Sigmoid colon (tissue), 7 donors: Measurements from ENCODE around the gene USH2A. TPM values are rescaled to one million over a fixed set of nuclear protein-coding genes. Genes with fewer than 3 reads are reported as not detected.

Experiments
- DNase-seq: peaks from one replicate; pipeline ENCODE4 v3.0.0-alpha.2; 2019
- H3K27ac ChIP-seq, 4 donors: fragments of 200-600 bp; sonication (generic); one replicate each; pipeline ENCODE4 v1.5.1; 2016 to 2019; ENCODE audit warnings: mild to moderate bottlenecking in 1 of 4
- H3K27me3 ChIP-seq, 3 donors: fragments of 200-600 bp; sonication (generic); one replicate each; pipeline ENCODE4 v1.5.1; 2019; ENCODE audit warnings: mild to moderate bottlenecking in 1 of 3
- H3K36me3 ChIP-seq, 4 donors: fragments of 200-600 bp; sonication (generic); one replicate each; pipeline ENCODE4 v1.5.1; 2016 to 2019
- H3K4me1 ChIP-seq, 4 donors: fragments of 200-600 bp; sonication (generic); one replicate each; pipeline ENCODE4 v1.5.1; 2017 to 2019
- H3K4me3 ChIP-seq, 4 donors: fragments of 200-600 bp; sonication (generic); one replicate each; pipeline ENCODE4 v1.5.1; 2017 to 2019; ENCODE audit warnings: mild to moderate bottlenecking in 2 of 4, moderate library complexity in 1 of 4
- H3K9me3 ChIP-seq, 4 donors: fragments of 200-600 bp in 3 of 4; sonication (generic) in 3 of 4; one replicate each; pipeline versions ENCODE4 v1.5.1 to v1.6.1; 2013 to 2019
- EP300 ChIP-seq, 4 donors: sonication (generic); formaldehyde crosslinking; IDR thresholded peaks; one replicate each; pipeline ENCODE4 v1.6.1; 2017; ENCODE audit warnings: antibody characterized with exemption in 4 of 4
- POLR2A ChIP-seq, 2 donors: fragments of 450-650 bp; IDR thresholded peaks; one replicate each; pipeline ENCODE4 v1.6.1; 2016; ENCODE audit warnings: antibody characterized with exemption in 2 of 2, mild to moderate bottlenecking in 2 of 2, moderate library complexity in 2 of 2
- POLR2AphosphoS5 ChIP-seq, 4 donors: sonication (generic); formaldehyde crosslinking; IDR thresholded peaks; one replicate each; pipeline ENCODE4 v1.6.1; 2017; ENCODE audit warnings: antibody characterized with exemption in 4 of 4
- WGBS, 2 donors: extraction: QIAGEN DNeasy Blood & Tissue Kit; methylation state at CpG; one replicate each; pipeline ENCODE4 v1.1.7; 2013; 5-methylcytosine and 5-hydroxymethylcytosine counted together
- intact Hi-C: fragments of 100-400 bp; cut with DNase I; formaldehyde crosslinking; loops from one replicate; pipeline ENCODE4 v1.15.1; 2023
- polyA plus RNA-seq, 3 donors: library from polyadenylated mRNA; stranded (reverse); fragments of 200-250 nt; gene quantifications; one replicate each; pipeline ENCODE4 v1.2.3, GENCODE V29; 2013
- total RNA-seq, 4 donors: library from RNA; depleted of rRNA; stranded (reverse); fragments of >200 nt; gene quantifications; one replicate each; pipeline ENCODE4 v1.1.0, GENCODE V29; 2016
- TF ChIP-seq, protein P1 (sequence below), 4 experiments: fragments of 450-650 bp in 3 of 4; fragments of 200-600 bp in 1 of 4; IDR thresholded peaks; one replicate each; pipeline ENCODE4 v1.5.1; 2016 to 2019; ENCODE audit warnings: antibody characterized with exemption in 4 of 4, mild to moderate bottlenecking in 3 of 4, moderate library complexity in 2 of 4
- donor health status: healthy with polysubstance abuse.
- donor health status: Bipolar disorder and iron deficiency.
- donor health status: healthy.

USH2A gene
- total and polyA plus RNA-seq, 7 donors = under 0.01 TPM; not detected in 6

DNA sequence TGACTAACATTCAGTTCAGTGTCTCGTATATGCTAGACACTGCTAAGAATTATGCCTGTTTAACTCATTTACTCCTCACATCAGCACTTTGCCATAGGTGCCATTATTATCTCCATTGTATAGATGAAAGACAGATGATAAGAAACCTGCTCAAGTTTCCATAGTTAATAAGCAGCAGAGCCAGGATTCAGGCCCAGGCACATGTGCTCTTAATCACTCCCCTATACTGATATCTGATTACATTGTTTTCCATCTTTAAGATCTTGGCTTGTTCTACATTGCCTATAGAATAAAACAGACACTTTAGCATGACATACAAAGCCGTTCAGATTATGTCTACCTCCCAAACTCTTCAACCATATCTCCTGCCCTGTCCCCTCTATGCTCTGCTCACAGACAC, 30.5 kb upstream of the USH2A start:
- Histone ChIP-seq H3K4me1 (no peaks in the 10 kb centered on the region), H3K27me3 (no peaks in the 10 kb centered on the region), H3K27ac (no peak overlapping the region), H3K4me3 (no peak overlapping the region), H3K36me3 (no peaks in the 10 kb centered on the region), H3K9me3 (no peaks in the 10 kb centered on the region)
- TF ChIP-seq, protein P1, sequence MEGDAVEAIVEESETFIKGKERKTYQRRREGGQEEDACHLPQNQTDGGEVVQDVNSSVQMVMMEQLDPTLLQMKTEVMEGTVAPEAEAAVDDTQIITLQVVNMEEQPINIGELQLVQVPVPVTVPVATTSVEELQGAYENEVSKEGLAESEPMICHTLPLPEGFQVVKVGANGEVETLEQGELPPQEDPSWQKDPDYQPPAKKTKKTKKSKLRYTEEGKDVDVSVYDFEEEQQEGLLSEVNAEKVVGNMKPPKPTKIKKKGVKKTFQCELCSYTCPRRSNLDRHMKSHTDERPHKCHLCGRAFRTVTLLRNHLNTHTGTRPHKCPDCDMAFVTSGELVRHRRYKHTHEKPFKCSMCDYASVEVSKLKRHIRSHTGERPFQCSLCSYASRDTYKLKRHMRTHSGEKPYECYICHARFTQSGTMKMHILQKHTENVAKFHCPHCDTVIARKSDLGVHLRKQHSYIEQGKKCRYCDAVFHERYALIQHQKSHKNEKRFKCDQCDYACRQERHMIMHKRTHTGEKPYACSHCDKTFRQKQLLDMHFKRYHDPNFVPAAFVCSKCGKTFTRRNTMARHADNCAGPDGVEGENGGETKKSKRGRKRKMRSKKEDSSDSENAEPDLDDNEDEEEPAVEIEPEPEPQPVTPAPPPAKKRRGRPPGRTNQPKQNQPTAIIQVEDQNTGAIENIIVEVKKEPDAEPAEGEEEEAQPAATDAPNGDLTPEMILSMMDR (IDR thresholded peaks at IDR 0.05) = no peak
- no peak for TF ChIP-seq EP300 (IDR thresholded peaks at IDR 0.05)
- no peak for TF ChIP-seq POLR2A (IDR thresholded peaks at IDR 0.05)
- TF ChIP-seq POLR2AphosphoS5 (IDR thresholded peaks at IDR 0.05) = no peak
- intact Hi-C loops = no loop called here
- DNase-seq = no peak
- 83 to 86% methylated on average over 2 of the region's 2 CpGs for WGBS, 2 donors

DNA sequence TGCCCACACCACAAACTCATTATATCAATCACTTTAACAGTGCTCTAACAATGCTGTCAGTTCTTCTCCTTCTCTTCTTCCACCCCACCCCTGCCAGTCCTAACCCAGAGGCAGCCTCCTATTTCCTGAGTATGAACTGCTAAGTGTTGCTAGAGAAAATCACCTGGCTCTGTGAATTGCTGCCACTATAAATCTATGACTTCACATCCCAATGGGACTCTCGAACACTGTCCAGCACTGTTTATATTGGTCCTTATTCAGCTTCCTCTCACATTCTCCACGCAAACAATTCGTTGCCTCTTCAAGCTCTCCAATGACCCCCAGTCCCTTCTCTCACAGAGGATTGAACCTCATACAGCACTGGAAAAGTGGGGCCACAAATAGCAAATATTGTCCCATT, 27.0 kb upstream of the USH2A start:
- TF ChIP-seq POLR2AphosphoS5 (IDR thresholded peaks at IDR 0.05) (no peak), EP300 (IDR thresholded peaks at IDR 0.05) (no peak), POLR2A (IDR thresholded peaks at IDR 0.05) (no peak)
- TF ChIP-seq, protein P1 (IDR thresholded peaks at IDR 0.05) = no peak
- Histone ChIP-seq H3K9me3 (no peaks in the 10 kb centered on the region), H3K4me1 (no peaks in the 10 kb centered on the region), H3K36me3 (no peaks in the 10 kb centered on the region), H3K27ac (no peak overlapping the region), H3K4me3 (no peak overlapping the region), H3K27me3 (no peaks in the 10 kb centered on the region)
- no peak for DNase-seq
- 59 to 67% methylated on average over 3 of the region's 3 CpGs for WGBS, 2 donors
- intact Hi-C loops = no loop called here

DNA sequence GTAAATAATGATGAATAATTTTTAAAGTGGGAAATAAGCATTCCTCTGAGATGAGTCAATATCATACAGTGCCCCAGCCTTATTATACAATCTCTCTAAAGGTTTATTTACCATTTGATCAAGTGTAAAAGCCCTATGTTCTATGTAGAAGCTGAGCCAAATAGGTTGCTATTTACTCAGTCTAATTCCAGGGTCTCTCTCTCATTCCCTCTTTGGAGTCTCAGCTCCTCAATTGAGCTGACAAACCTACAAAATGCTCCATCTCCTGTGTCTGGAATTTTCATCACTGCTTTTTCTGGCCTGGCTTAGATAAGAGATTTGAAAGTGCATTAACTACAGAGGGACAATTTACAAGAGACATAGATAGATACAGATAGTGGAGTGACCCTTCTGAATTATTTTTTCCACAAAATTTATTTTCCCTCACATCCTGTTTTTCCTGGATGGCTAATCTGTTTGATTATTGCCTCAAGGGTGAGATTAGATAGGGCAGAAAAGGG, 24.8 kb upstream of the USH2A start:
- intact Hi-C loops = no loop called here

DNA sequence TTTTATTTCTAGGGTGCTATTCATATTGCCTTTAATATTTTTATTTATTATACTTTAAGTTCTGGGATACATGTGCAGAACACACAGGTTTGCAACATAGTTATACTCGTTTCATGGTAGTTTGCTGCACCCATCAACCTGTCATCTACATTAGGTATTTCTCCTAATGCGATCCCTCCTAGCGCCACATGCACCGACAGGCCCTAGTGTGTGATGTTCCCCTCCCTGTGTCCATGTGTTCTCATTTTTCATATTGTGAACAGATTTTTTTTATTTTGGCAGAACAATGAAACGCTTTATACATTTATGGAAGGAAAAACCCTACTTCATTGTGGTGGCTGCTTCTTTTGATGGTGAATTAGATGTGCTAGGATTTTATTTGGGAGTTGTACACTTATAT, 14.4 kb upstream of the USH2A start:
- Histone ChIP-seq H3K4me3 (no peak overlapping the region), H3K36me3 (no peaks in the 10 kb centered on the region), H3K27me3 (no peaks in the 10 kb centered on the region), H3K9me3 (no peaks in the 10 kb centered on the region), H3K27ac (no peak overlapping the region), H3K4me1 (no peaks in the 10 kb centered on the region)
- DNase-seq = no peak
- 86 to 89% methylated on average over 5 of the region's 5 CpGs for WGBS, 2 donors
- intact Hi-C loops = no loop called here
- TF ChIP-seq POLR2A (IDR thresholded peaks at IDR 0.05) (no peak), POLR2AphosphoS5 (IDR thresholded peaks at IDR 0.05) (no peak), EP300 (IDR thresholded peaks at IDR 0.05) (no peak)
- TF ChIP-seq, protein P1 (IDR thresholded peaks at IDR 0.05) = no peak

More for the DNA sequence above, 24.8 kb upstream of the USH2A start:
- no peak for DNase-seq
- H3K27me3 ChIP-seq = no peaks in the 10 kb centered on the region
- no peaks in the 10 kb centered on the region for H3K9me3 ChIP-seq
- no peaks in the 10 kb centered on the region for H3K36me3 ChIP-seq
- TF ChIP-seq EP300 (IDR thresholded peaks at IDR 0.05) (no peak), POLR2AphosphoS5 (IDR thresholded peaks at IDR 0.05) (no peak), POLR2A (IDR thresholded peaks at IDR 0.05) (no peak)
- TF ChIP-seq, protein P1 (IDR thresholded peaks at IDR 0.05) = no peak
- no peak overlapping the region for H3K4me3 ChIP-seq
- no peaks in the 10 kb centered on the region for H3K4me1 ChIP-seq
- H3K27ac ChIP-seq = no peak overlapping the region

DNA sequence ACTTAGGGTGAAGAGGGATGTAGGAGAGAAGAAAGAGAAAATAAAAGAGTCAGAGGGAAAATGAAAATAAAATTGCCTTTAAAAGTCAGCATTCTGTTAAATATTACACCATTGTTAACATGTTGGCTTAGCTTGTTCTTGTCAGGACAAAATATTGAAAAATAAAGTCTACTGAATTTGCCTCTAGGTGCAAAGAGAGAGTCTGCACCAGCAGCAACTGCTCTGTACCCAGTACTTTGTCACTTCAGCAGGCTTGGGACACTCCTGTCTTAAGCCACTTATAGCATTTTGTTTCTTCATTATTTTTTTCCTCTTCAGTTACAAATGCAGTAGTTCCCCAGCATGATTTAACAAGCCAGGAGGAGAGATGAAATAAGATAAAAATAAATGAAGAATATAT, 11.0 kb upstream of the USH2A start:
- intact Hi-C loops = no loop called here
- no peaks in the 10 kb centered on the region for H3K36me3 ChIP-seq
- no peak overlapping the region for H3K4me3 ChIP-seq
- no peaks in the 10 kb centered on the region for H3K4me1 ChIP-seq
- no peak for TF ChIP-seq POLR2AphosphoS5 (IDR thresholded peaks at IDR 0.05)
- no peak for TF ChIP-seq POLR2A (IDR thresholded peaks at IDR 0.05)
- TF ChIP-seq, protein P1 (IDR thresholded peaks at IDR 0.05) = no peak
- no peak for TF ChIP-seq EP300 (IDR thresholded peaks at IDR 0.05)
- no peaks in the 10 kb centered on the region for H3K9me3 ChIP-seq
- no peak overlapping the region for H3K27ac ChIP-seq
- H3K27me3 ChIP-seq = no peaks in the 10 kb centered on the region
- no peak for DNase-seq
